HCT116 (cell line): Measurements from ENCODE around the gene IL3. TPM values are rescaled to one million over a fixed set of nuclear protein-coding genes. Genes with fewer than 3 reads are reported as not detected.

ENCODE experiments used
- ATAC-seq: fragments of 200-7000 bp; cut with Tn5 transposase; 2 replicates; pipeline ENCODE4 v1.9.1; 2020; ENCODE audit warnings: mild to moderate bottlenecking, moderate library complexity
- BruUV-seq: library from RNA; stranded (reverse); fragments of 400-500 nt; replicated peaks from 2 replicates; lab custom pipeline; 2021; lab: Mats Ljungman, UMichigan
- CTCF ChIA-PET: fragments of 300-600 bp; sonication (Branson Sonifier 250); formaldehyde crosslinking; loops from one replicate; lab custom pipeline; 2021; ENCODE audit warnings: antibody characterized with exemption; lab: Charles Lee
- POLR2A ChIA-PET: fragments of 300-600, 350-600 bp; sonication (Branson Sonifier 250); formaldehyde crosslinking; loops from one replicate; lab custom pipeline; 2021; ENCODE audit warnings: antibody characterized with exemption; lab: Charles Lee
- RAD21 ChIA-PET, 2 experiments: fragments of 300-600 bp; sonication (Branson Sonifier 250); formaldehyde crosslinking; loops; one replicate each; lab custom pipeline; 2023; ENCODE audit warnings: low total read pairs in 2 of 2; ENCODE audit not compliant: uncharacterized antibody in 2 of 2, unreplicated experiment in 2 of 2, low non-redundant PET in 1 of 2; lab: Charles Lee
- DNase-seq: peaks from one replicate; pipeline ENCODE4 v3.0.0-alpha.2; 2010; ENCODE audit warnings: low read depth, low spot score
- H2AFZ ChIP-seq: fragments of 200-600 bp; shearing (Covaris generic), sonication (generic); 2 replicates; pipeline ENCODE4 v1.6.1; 2017; ENCODE audit warnings: low read depth, mixed run types, mixed read lengths, antibody characterized with exemption, low read length; ENCODE audit not compliant: poor library complexity, severe bottlenecking
- H3K27ac ChIP-seq: 2 replicates; pipeline ENCODE4 v1.5.1; 2012; ENCODE audit warnings: low read depth, low read length
- H3K27me3 ChIP-seq: fragments of 200-600 bp; sonication (generic); 2 replicates; pipeline ENCODE4 v1.6.1; 2016; ENCODE audit warnings: mixed run types, low read length, mixed read lengths; ENCODE audit not compliant: insufficient read depth
- H3K36me3 ChIP-seq, 2 experiments: fragments of 200-500 bp in 1 of 2; fragments of 200-600 bp in 1 of 2; sonication (Bioruptor generic) in 1 of 2; sonication (generic) in 1 of 2; 2 replicates each; pipeline versions ENCODE4 v1.5.1 to v1.6.1; 2014 to 2016; ENCODE audit warnings: low read length in 2 of 2, inconsistent platforms in 1 of 2, mixed read lengths in 1 of 2, mixed run types in 1 of 2; ENCODE audit not compliant: insufficient read depth in 2 of 2, control insufficient read depth in 1 of 2
- H3K4me1 ChIP-seq, 2 experiments: fragments of 200-600 bp in 1 of 2; sonication (generic) in 1 of 2; 2 replicates each; pipeline versions ENCODE4 v1.5.1 to v1.6.1; 2012 to 2017; ENCODE audit warnings: low read length in 2 of 2, inconsistent platforms in 1 of 2, mild to moderate bottlenecking in 1 of 2, mixed read lengths in 1 of 2, mixed run types in 1 of 2, moderate library complexity in 1 of 2; ENCODE audit not compliant: insufficient read depth in 2 of 2, control insufficient read depth in 1 of 2
- H3K4me2 ChIP-seq: fragments of 200-600 bp; sonication (generic); 2 replicates; pipeline ENCODE4 v1.6.1; 2017; ENCODE audit warnings: mixed run types, low read length, mixed read lengths
- H3K4me3 ChIP-seq, 2 experiments: fragments of 200-600 bp in 1 of 2; sonication (generic) in 1 of 2; replicated peaks in 1 of 2; 2 replicates each; pipeline ENCODE4 v1.5.1; 2011 to 2016; ENCODE audit warnings: low read length in 2 of 2, control low read depth in 1 of 2, low read depth in 1 of 2, mild to moderate bottlenecking in 1 of 2, mixed read lengths in 1 of 2, mixed run types in 1 of 2
- H3K79me2 ChIP-seq: fragments of 200-600 bp; sonication (generic); 2 replicates; pipeline ENCODE4 v1.6.1; 2017; ENCODE audit warnings: mild to moderate bottlenecking, mixed run types, low read length, moderate library complexity, mixed read lengths; ENCODE audit not compliant: insufficient read depth
- H3K9ac ChIP-seq: fragments of 200-600 bp; sonication (generic); 2 replicates; pipeline ENCODE4 v1.6.1; 2016; ENCODE audit warnings: low read length, mixed read lengths
- H3K9me2 ChIP-seq: fragments of 200-600 bp; sonication (generic), shearing (Covaris generic); 2 replicates; pipeline ENCODE4 v1.6.1; 2017; ENCODE audit warnings: mixed run types, mild to moderate bottlenecking, moderate library complexity; ENCODE audit not compliant: insufficient read depth
- H3K9me3 ChIP-seq, 2 experiments: fragments of 200-500 bp in 1 of 2; fragments of 200-600 bp in 1 of 2; sonication (Bioruptor generic) in 1 of 2; sonication (generic) in 1 of 2; 2 replicates each; pipeline ENCODE4 v1.6.1; 2014 to 2017; ENCODE audit warnings: low read length in 2 of 2, mixed read lengths in 2 of 2, inconsistent platforms in 1 of 2, low read depth in 1 of 2, mild to moderate bottlenecking in 1 of 2, mixed run types in 1 of 2, moderate library complexity in 1 of 2; ENCODE audit not compliant: control insufficient read depth in 1 of 2, insufficient read depth in 1 of 2
- H4K20me1 ChIP-seq: fragments of 200-600 bp; sonication (generic), shearing (Covaris generic); 2 replicates; pipeline ENCODE4 v1.6.1; 2017; ENCODE audit warnings: mixed run types, mild to moderate bottlenecking, moderate library complexity; ENCODE audit not compliant: insufficient read depth
- FOSL1 ChIP-seq: IDR thresholded peaks from 2 replicates; pipeline ENCODE4 v1.6.1; 2012; ENCODE audit warnings: low read depth
- POLR2A ChIP-seq: IDR thresholded peaks from 2 replicates; pipeline ENCODE4 v1.7.0; 2011; ENCODE audit warnings: borderline replicate concordance; ENCODE audit not compliant: insufficient read depth, insufficient read length; ENCODE audit errors: extremely low read depth
- intact Hi-C: fragments of 100-400 bp; cut with micrococcal nuclease; formaldehyde crosslinking; loops from 2 replicates; pipeline ENCODE4 v1.10.0; 2022
- total RNA-seq: library from RNA; stranded (reverse); gene quantifications from one replicate; pipeline ENCODE4 v1.2.1, GENCODE V29; 2021; ENCODE audit not compliant: unreplicated experiment
- TF ChIP-seq, protein P1 (sequence below), 3 experiments: fragments of 200-600 bp in 1 of 3; sonication (generic) in 1 of 3; IDR thresholded peaks in 2 of 3; conservative IDR thresholded peaks in 1 of 3; 2 replicates each; pipeline ENCODE4 v1.5.1; 2012 to 2017; ENCODE audit warnings: low read depth in 2 of 3, low read length in 2 of 3, antibody characterized with exemption in 1 of 3, borderline replicate concordance in 1 of 3, control low read depth in 1 of 3, mild to moderate bottlenecking in 1 of 3, mixed read lengths in 1 of 3, mixed run types in 1 of 3, moderate library complexity in 1 of 3; ENCODE audit not compliant: insufficient read depth in 1 of 3
- TF ChIP-seq, protein P2 (sequence below): IDR thresholded peaks from 2 replicates; pipeline ENCODE4 v1.6.1; 2012
- TF ChIP-seq, protein P3 (sequence below): IDR thresholded peaks from 2 replicates; pipeline ENCODE4 v1.6.1; 2012; ENCODE audit warnings: low read depth
- TF ChIP-seq, protein P4 (sequence below): IDR thresholded peaks from 2 replicates; pipeline ENCODE4 v1.6.1; 2012

IL3 gene
- total RNA-seq, 1 experiment from 2014 or later: not detected

DNA sequence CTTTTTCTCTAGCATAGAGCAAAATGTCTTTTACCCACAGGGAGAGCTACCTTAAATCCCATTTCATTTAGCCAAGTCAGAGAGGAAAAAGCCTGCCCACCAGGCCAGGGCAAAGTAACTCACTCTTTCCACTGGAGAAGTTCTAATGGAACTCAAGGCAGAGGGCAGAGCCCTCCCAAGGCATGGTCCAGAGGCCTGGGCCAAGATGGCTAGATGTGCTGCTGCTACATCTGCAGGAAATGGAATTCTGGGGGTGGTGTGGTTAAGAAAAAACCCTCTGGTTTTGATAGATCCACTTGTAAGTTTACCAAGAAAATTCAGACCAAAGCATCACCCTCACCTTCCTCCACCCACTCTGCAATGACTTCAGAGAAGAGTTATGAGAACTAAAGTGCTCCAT, 50.5 kb downstream of the IL3 start:
- CTCF ChIA-PET: no interaction called here
- H3K9ac ChIP-seq: no peak overlapping the region
- H4K20me1 ChIP-seq: no peaks in the 10 kb centered on the region
- no peaks in the 10 kb centered on the region for H3K4me1 ChIP-seq
- no peak overlapping the region for H3K27ac ChIP-seq
- intact Hi-C loops: no loop called here
- no peaks in the 10 kb centered on the region for H3K27me3 ChIP-seq
- no TSS peak for BruUV-seq
- no peaks in the 10 kb centered on the region for H3K9me2 ChIP-seq
- TF ChIP-seq, protein P1, sequence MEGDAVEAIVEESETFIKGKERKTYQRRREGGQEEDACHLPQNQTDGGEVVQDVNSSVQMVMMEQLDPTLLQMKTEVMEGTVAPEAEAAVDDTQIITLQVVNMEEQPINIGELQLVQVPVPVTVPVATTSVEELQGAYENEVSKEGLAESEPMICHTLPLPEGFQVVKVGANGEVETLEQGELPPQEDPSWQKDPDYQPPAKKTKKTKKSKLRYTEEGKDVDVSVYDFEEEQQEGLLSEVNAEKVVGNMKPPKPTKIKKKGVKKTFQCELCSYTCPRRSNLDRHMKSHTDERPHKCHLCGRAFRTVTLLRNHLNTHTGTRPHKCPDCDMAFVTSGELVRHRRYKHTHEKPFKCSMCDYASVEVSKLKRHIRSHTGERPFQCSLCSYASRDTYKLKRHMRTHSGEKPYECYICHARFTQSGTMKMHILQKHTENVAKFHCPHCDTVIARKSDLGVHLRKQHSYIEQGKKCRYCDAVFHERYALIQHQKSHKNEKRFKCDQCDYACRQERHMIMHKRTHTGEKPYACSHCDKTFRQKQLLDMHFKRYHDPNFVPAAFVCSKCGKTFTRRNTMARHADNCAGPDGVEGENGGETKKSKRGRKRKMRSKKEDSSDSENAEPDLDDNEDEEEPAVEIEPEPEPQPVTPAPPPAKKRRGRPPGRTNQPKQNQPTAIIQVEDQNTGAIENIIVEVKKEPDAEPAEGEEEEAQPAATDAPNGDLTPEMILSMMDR (IDR thresholded peaks at IDR 0.05 in 2 of 3, conservative IDR thresholded peaks at IDR 0.05 in 1 of 3; ENCODE audit: borderline replicate concordance in 1 of 3, insufficient read depth in 1 of 3, low read depth in 2 of 3, low read length in 2 of 3): no peak
- TF ChIP-seq POLR2A (no peak), FOSL1 (no peak)
- TF ChIP-seq, protein P2, sequence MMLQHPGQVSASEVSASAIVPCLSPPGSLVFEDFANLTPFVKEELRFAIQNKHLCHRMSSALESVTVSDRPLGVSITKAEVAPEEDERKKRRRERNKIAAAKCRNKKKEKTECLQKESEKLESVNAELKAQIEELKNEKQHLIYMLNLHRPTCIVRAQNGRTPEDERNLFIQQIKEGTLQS: no peak
- TF ChIP-seq, protein P3, sequence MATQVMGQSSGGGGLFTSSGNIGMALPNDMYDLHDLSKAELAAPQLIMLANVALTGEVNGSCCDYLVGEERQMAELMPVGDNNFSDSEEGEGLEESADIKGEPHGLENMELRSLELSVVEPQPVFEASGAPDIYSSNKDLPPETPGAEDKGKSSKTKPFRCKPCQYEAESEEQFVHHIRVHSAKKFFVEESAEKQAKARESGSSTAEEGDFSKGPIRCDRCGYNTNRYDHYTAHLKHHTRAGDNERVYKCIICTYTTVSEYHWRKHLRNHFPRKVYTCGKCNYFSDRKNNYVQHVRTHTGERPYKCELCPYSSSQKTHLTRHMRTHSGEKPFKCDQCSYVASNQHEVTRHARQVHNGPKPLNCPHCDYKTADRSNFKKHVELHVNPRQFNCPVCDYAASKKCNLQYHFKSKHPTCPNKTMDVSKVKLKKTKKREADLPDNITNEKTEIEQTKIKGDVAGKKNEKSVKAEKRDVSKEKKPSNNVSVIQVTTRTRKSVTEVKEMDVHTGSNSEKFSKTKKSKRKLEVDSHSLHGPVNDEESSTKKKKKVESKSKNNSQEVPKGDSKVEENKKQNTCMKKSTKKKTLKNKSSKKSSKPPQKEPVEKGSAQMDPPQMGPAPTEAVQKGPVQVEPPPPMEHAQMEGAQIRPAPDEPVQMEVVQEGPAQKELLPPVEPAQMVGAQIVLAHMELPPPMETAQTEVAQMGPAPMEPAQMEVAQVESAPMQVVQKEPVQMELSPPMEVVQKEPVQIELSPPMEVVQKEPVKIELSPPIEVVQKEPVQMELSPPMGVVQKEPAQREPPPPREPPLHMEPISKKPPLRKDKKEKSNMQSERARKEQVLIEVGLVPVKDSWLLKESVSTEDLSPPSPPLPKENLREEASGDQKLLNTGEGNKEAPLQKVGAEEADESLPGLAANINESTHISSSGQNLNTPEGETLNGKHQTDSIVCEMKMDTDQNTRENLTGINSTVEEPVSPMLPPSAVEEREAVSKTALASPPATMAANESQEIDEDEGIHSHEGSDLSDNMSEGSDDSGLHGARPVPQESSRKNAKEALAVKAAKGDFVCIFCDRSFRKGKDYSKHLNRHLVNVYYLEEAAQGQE: no peak
- TF ChIP-seq, protein P4, sequence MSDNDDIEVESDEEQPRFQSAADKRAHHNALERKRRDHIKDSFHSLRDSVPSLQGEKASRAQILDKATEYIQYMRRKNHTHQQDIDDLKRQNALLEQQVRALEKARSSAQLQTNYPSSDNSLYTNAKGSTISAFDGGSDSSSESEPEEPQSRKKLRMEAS: no peak
- ATAC-seq: no peak
- H3K4me3 ChIP-seq: no peak overlapping the region
- DNase-seq: no peak
- H3K79me2 ChIP-seq: no peaks in the 10 kb centered on the region
- no peaks in the 10 kb centered on the region for H3K9me3 ChIP-seq
- no peak overlapping the region for H2AFZ ChIP-seq
- RAD21 ChIA-PET: no interaction called here
- no peaks in the 10 kb centered on the region for H3K36me3 ChIP-seq
- POLR2A ChIA-PET: no interaction called here
- H3K4me2 ChIP-seq: no peak overlapping the region
